Measurements from ENCODE around the gene UACA. TPM values are rescaled to one million over a fixed set of nuclear protein-coding genes. Genes with fewer than 3 reads are reported as not detected.
A peak's percentile ranks its signal among the peaks of the same experiment; 100 is the strongest.

UACA gene
- total RNA-seq, 2 experiments from 2014 or later = 2.2 to 3.3 TPM

- no peak for ATAC-seq
- ChIA-PET CTCF (no interaction called here), POLR2A (no interaction called here)
- DNase-seq = no peak
- Mint-ChIP-seq H3K36me3 (ENCODE audit: low read depth) (no peaks in the 10 kb centered on the region), H3K27me3 (ENCODE audit: low read depth) (peaks cover 24% of the 10 kb centered on the region), H3K4me3 (no peak overlapping the region), H3K9me3 (ENCODE audit: insufficient read depth) (no peaks in the 10 kb centered on the region), H3K27ac (no peak overlapping the region), H3K4me1 (ENCODE audit: low read depth) (peaks cover 3% of the 10 kb centered on the region)
Measured at GRCh38 chr15:70781236-70781635, 17.9 kb upstream of the UACA start.

DNA sequence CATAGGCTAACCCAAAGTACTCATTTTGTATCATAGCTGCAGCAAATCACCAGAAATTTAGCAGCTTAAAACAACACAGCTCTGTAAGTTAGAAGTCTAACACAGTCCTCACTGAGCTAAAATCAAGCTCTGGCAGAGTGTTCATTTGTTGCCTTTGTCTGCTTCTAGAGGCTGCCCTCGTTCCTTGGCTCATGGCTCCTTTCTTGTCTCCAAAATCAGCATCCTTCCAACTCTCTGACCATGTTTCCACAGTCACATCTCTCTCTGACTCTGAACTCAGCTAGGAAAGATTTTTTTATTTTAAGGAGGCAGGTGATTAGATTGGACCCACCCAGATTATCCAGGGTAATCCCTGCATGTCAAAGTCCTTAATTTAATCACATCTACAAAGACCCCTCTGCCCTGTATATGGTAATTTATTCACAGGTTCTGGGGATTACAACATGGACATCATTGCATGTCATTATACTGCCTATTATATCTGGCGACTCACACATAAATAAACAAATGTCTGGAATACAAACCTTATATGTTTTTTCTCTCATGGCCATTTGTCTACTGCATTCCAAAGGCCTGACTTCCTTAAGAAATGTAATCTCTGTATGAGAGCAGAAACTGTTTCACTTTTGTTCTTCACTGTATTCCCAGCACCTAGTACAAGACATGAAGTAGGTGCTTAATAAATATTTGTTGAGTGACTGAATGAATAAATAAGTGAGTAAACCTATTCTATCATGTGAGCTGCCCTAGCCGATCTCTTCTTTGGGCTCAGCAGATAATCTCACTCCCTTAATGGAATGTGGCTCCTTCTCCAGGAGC is 15.1 kb upstream of the UACA start:
- CTCF ChIA-PET = interaction anchor here (1.3 kb wide), 1 partner anchor 33 kb away, joined by 3 read pairs; no protein-coding TSS in a partner anchor

DNA sequence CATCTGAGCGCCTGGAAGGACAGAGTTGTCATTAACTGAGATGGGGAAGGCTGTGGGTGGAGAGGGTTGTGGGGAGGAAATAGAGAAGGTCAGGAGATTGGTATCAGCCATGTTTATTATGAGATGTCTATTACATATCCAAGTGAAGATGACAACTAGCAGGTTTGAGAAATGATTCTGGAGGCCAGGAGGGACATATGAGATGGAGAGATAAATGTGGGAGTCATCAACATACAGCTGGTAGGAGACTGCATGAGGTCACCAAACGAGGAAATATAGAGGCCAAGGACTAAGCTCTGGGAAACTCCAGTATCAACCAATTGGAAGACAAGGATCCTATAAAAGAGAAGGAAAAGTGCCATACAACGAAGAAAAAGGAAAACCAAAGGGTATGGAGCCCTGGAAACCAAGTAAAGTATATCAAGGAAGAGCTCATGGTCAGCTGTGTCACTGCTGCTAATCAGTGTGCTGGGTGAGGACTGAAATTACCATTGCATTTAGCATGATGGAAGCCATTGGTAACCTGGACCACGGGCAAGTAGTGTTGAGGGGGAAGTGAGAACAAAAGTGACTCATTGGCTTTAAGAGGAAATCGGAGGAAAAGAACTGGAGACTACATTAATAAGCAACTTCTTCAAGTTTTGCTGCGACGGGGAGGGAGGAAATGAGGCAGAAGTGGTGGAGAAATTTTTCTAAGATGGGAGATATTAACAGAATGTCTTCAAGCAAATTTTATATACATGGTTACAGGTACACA is 14.0 kb upstream of the UACA start:
- no peaks in the 10 kb centered on the region for H3K36me3 Mint-ChIP-seq (ENCODE audit: low read depth)
- ATAC-seq (no peak), DNase-seq (no peak)
- CTCF ChIA-PET = interaction anchor here (1.0 to 1.3 kb wide), 2 partner anchors 10 to 34 kb away, joined by 3 read pairs; no protein-coding TSS in a partner anchor
- POLR2A ChIA-PET = no interaction called here
- H3K4me3 Mint-ChIP-seq = no peak overlapping the region
- H3K27me3 Mint-ChIP-seq (ENCODE audit: low read depth) = peaks cover 22% of the 10 kb centered on the region
- H3K9me3 Mint-ChIP-seq (ENCODE audit: insufficient read depth) = no peaks in the 10 kb centered on the region
- H3K4me1 Mint-ChIP-seq (ENCODE audit: low read depth) = no peaks in the 10 kb centered on the region
- H3K27ac Mint-ChIP-seq = no peak overlapping the region

More for the DNA sequence above, 15.1 kb upstream of the UACA start:
- POLR2A ChIA-PET = no interaction called here
- Mint-ChIP-seq H3K4me3 (no peak overlapping the region), H3K9me3 (ENCODE audit: insufficient read depth) (no peaks in the 10 kb centered on the region), H3K4me1 (ENCODE audit: low read depth) (no peaks in the 10 kb centered on the region), H3K27me3 (ENCODE audit: low read depth) (peaks cover 17% of the 10 kb centered on the region), H3K27ac (no peak overlapping the region), H3K36me3 (ENCODE audit: low read depth) (no peaks in the 10 kb centered on the region)
- no peak for DNase-seq
- ATAC-seq = no peak

DNA sequence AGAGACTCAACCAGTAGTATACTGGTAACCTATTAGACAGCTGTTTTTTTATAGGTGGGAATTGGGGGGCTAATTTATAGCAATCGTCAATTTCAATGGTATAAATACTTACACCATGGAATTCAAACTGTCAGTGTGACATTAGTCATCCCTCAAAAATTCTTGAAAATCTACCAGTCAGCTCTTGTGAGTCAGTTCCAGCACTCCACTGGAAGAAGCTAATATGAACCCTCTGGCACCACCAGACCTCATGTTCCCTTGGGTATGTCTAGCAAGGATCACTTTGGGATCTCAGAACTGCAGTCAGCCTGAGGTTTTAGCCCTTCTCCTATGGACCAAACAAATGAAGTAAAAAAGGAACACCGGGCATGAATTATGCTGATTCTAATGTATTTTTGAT is 11.8 kb upstream of the UACA start:
- H3K27me3 Mint-ChIP-seq (ENCODE audit: low read depth) = peaks cover 27% of the 10 kb centered on the region
- DNase-seq (no peak), ATAC-seq (no peak)
- H3K9me3 Mint-ChIP-seq (ENCODE audit: insufficient read depth) = no peaks in the 10 kb centered on the region
- H3K4me1 Mint-ChIP-seq (ENCODE audit: low read depth) = no peaks in the 10 kb centered on the region
- H3K4me3 Mint-ChIP-seq = no peak overlapping the region
- H3K27ac Mint-ChIP-seq = no peak overlapping the region
- H3K36me3 Mint-ChIP-seq (ENCODE audit: low read depth) = no peaks in the 10 kb centered on the region
- POLR2A ChIA-PET = no interaction called here
- CTCF ChIA-PET = no interaction called here

DNA sequence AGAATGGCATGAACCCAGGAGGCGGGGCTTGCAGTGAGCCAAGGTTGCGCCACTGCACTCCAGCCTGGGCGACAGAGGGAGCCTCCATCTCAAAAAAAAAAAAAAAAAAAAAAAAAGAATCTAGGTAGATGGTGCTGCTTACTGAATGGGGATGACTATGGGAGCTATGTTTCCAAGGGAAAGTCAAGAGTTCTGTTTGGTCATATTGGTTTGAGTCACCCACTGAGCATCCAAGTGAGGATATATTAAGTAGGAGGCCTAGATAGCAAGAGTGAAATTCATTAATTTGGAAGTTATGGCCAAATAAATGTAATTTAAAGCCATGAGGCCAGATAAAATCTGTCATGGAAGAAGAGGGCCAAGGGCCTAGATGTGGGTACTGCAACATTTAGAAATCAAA is 9.0 kb upstream of the UACA start:
- peaks cover 22% of the 10 kb centered on the region for H3K27me3 Mint-ChIP-seq (ENCODE audit: low read depth)
- no peaks in the 10 kb centered on the region for H3K36me3 Mint-ChIP-seq (ENCODE audit: low read depth)
- H3K27ac Mint-ChIP-seq = no peak overlapping the region
- POLR2A ChIA-PET = no interaction called here
- ATAC-seq (no peak), DNase-seq (no peak)
- no peak overlapping the region for H3K4me3 Mint-ChIP-seq
- H3K4me1 Mint-ChIP-seq (ENCODE audit: low read depth) = peaks cover 12% of the 10 kb centered on the region
- no peaks in the 10 kb centered on the region for H3K9me3 Mint-ChIP-seq (ENCODE audit: insufficient read depth)
- CTCF ChIA-PET = interaction anchor here (1.5 kb wide), 1 partner anchor 39 kb away, joined by 4 read pairs; no protein-coding TSS in a partner anchor

GRCh38 chr15:70770863-70771262 is 7.5 kb upstream of the UACA start:
- Mint-ChIP-seq H3K9me3 (ENCODE audit: insufficient read depth) (no peaks in the 10 kb centered on the region), H3K36me3 (ENCODE audit: low read depth) (no peaks in the 10 kb centered on the region), H3K4me1 (ENCODE audit: low read depth) (peaks cover 14% of the 10 kb centered on the region), H3K27ac (no peak overlapping the region), H3K27me3 (ENCODE audit: low read depth) (peaks cover 16% of the 10 kb centered on the region), H3K4me3 (no peak overlapping the region)
- POLR2A ChIA-PET = no interaction called here
- CTCF ChIA-PET = interaction anchor here (1.3 kb wide), 1 partner anchor 17 kb away, joined by 3 read pairs; no protein-coding TSS in a partner anchor
- no peak for DNase-seq
- ATAC-seq = no peak

GRCh38 chr15:70768257-70768883 is 5.0 kb upstream of the UACA start:
- ChIA-PET POLR2A (no interaction called here), CTCF (interaction anchor here (0.7 to 1.6 kb wide), 3 partner anchors 9 to 1306 kb away, joined by 3 to 7 read pairs (median 3); no protein-coding TSS in a partner anchor)
- Mint-ChIP-seq H3K4me1 (ENCODE audit: low read depth) (peaks cover 19% of the 10 kb centered on the region), H3K9me3 (ENCODE audit: insufficient read depth) (no peaks in the 10 kb centered on the region), H3K4me3 (peak overlapping the region; percentile 2), H3K27ac (peak overlapping the region; percentile 36), H3K36me3 (ENCODE audit: low read depth) (no peaks in the 10 kb centered on the region), H3K27me3 (ENCODE audit: low read depth) (peaks cover 31% of the 10 kb centered on the region)
- DNase-seq = no peak
- no peak for ATAC-seq

- peaks cover 20% of the 10 kb centered on the region for H3K4me1 Mint-ChIP-seq (ENCODE audit: low read depth)
- H3K4me3 Mint-ChIP-seq = no peak overlapping the region
- no peak overlapping the region for H3K27ac Mint-ChIP-seq
- no peaks in the 10 kb centered on the region for H3K36me3 Mint-ChIP-seq (ENCODE audit: low read depth)
- ATAC-seq (no peak), DNase-seq (peak; percentile 25)
- peaks cover 26% of the 10 kb centered on the region for H3K27me3 Mint-ChIP-seq (ENCODE audit: low read depth)
- ChIA-PET POLR2A (no interaction called here), CTCF (interaction anchor here (0.7 to 1.6 kb wide), 3 partner anchors 10 to 1305 kb away, joined by 3 to 7 read pairs (median 3); no protein-coding TSS in a partner anchor)
- H3K9me3 Mint-ChIP-seq (ENCODE audit: insufficient read depth) = no peaks in the 10 kb centered on the region
Measured at GRCh38 chr15:70767667-70768066, 4.3 kb upstream of the UACA start.

DNA sequence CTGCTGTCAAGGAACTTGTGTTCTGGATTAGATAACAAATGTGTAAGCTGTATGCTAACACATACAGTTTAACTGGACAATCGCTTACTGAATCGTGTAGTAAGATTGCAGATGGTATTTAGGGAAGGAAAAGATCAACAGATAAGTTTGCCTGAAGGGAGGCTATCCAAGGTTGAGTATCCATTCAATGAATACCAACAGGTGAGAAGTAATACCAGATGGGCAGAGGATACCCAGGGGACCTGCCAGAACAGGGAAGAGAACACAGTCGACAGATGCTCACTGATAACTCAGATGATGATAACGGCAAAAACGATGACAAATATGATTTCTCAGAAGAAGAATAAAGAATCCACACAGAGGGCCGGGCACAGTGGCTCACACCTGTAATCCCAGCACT is 3.2 kb upstream of the UACA start:
- POLR2A ChIA-PET = no interaction called here
- ATAC-seq = no peak
- H3K36me3 Mint-ChIP-seq (ENCODE audit: low read depth) = no peaks in the 10 kb centered on the region

DNA sequence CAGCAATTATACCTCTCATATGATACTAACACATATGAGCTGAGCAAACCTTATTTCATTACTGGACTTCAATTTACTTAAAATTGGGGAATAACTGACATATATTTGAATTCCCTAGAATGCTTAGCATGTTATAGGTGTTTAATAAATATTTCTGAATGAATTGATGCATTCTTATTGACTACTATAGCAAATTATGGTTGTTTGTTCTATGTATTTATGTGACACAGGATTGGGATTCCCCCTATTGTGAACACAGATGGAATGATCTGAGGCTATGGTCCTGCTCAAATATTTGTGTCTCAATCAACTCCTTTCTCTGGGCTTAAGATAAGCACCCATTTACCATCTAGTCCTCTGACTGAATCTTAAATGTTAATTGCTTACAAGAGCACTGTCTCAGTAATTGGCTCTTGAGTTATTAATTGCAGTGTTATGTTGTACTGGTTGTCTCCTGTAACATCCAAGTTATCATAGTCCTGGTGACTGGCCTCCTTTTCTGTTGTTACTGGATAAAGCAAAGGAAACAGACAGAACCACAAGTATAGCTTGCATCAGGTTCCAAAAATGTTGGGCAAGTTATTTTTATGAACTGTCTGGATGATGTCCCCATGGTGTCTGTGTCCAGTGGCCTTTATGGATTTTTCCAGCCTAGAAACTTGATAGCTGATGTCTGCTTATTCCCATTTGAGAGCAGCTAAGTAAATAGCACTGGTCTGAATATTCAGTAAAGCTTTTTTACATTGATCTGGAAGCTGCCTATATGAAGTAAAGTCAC is 2.3 kb upstream of the UACA start:
- Mint-ChIP-seq H3K4me3 (no peak overlapping the region), H3K27me3 (ENCODE audit: low read depth) (peaks cover 35% of the 10 kb centered on the region), H3K27ac (no peak overlapping the region), H3K4me1 (ENCODE audit: low read depth) (peaks cover 27% of the 10 kb centered on the region), H3K36me3 (ENCODE audit: low read depth) (no peaks in the 10 kb centered on the region), H3K9me3 (ENCODE audit: insufficient read depth) (no peaks in the 10 kb centered on the region)
- DNase-seq (no peak), ATAC-seq (no peak)
- CTCF ChIA-PET = no interaction called here
- POLR2A ChIA-PET = no interaction called here

More for the DNA sequence above, 3.2 kb upstream of the UACA start:
- CTCF ChIA-PET = no interaction called here
- Mint-ChIP-seq H3K9me3 (ENCODE audit: insufficient read depth) (no peaks in the 10 kb centered on the region), H3K27ac (no peak overlapping the region), H3K27me3 (ENCODE audit: low read depth) (peaks cover 32% of the 10 kb centered on the region), H3K4me3 (no peak overlapping the region), H3K4me1 (ENCODE audit: low read depth) (peaks cover 27% of the 10 kb centered on the region)
- DNase-seq = no peak

- no peak overlapping the region for H3K27ac Mint-ChIP-seq
- H3K4me1 Mint-ChIP-seq (ENCODE audit: low read depth) = peaks cover 27% of the 10 kb centered on the region
- ChIA-PET POLR2A (no interaction called here), CTCF (interaction anchor here (1.1 kb wide), 1 partner anchor 42 kb away, joined by 5 read pairs; no protein-coding TSS in a partner anchor)
- no peak for ATAC-seq
- no peak for DNase-seq
- H3K36me3 Mint-ChIP-seq (ENCODE audit: low read depth) = no peaks in the 10 kb centered on the region
- H3K27me3 Mint-ChIP-seq (ENCODE audit: low read depth) = peaks cover 36% of the 10 kb centered on the region
- H3K4me3 Mint-ChIP-seq = peak overlapping the region; percentile 79
- no peaks in the 10 kb centered on the region for H3K9me3 Mint-ChIP-seq (ENCODE audit: insufficient read depth)
Measured at GRCh38 chr15:70763950-70764730, 782 bp upstream of the UACA start.

Data from activated CD8-positive, alpha-beta T cell treated with anti-CD3 and anti-CD28 coated beads, Interleukin-2, amount 10 ng/mL, durations not matched to agents 7 days and 5 days (primary cell).